Activated naive CD4-positive, alpha-beta T cell (primary cell): ENCODE measurements around the gene MCF2L2.
A peak's percentile ranks its signal among the peaks of the same experiment; 100 is the strongest.
"Not testable (repeated sequence)": the region's sequence is repeated elsewhere in the genome, so short reads cannot be mapped to it uniquely, and the experiment has no call there.

ENCODE experiments used
- DNase-seq, 4 experiments: peaks; one replicate each; lab custom pipeline; 2025; lab: John Stamatoyannopoulos, UW

The MCF2L2 gene

GRCh38 chr3:183428447-183429211, at the start of gene MCF2L2:
MCF2L2 (minus strand) TSS chr3:183428619; CDS start chr3:183427977, 642 bp downstream.
- peak; percentile 11 to 57 (median 22) for DNase-seq

GRCh38 chr3:183477801-183478456, 49.5 kb upstream of the MCF2L2 start:
- no peak for DNase-seq

GRCh38 chr3:183475764-183476162, 47.3 kb upstream of the MCF2L2 start:
- DNase-seq: not testable (repeated sequence)

GRCh38 chr3:183475016-183475763, 46.8 kb upstream of the MCF2L2 start:
- DNase-seq: no peak

- no peak for DNase-seq
Observed at GRCh38 chr3:183473969-183474368, 45.5 kb upstream of the MCF2L2 start.

- DNase-seq: no peak
Observed at GRCh38 chr3:183472155-183472554, 43.7 kb upstream of the MCF2L2 start.

GRCh38 chr3:183468424-183468823, 40.0 kb upstream of the MCF2L2 start:
- no peak for DNase-seq

GRCh38 chr3:183466575-183466974, 38.2 kb upstream of the MCF2L2 start:
- DNase-seq: no peak

- DNase-seq: not testable (repeated sequence)
Observed at GRCh38 chr3:183465710-183466109, 37.3 kb upstream of the MCF2L2 start.

- no peak for DNase-seq
Observed at GRCh38 chr3:183464480-183464879, 36.1 kb upstream of the MCF2L2 start.

GRCh38 chr3:183460081-183461055, 31.9 kb upstream of the MCF2L2 start:
- DNase-seq: no peak

GRCh38 chr3:183455089-183455488, 26.7 kb upstream of the MCF2L2 start:
- no peak for DNase-seq

GRCh38 chr3:183454064-183454463, 25.6 kb upstream of the MCF2L2 start:
- no peak for DNase-seq

- no peak for DNase-seq
Observed at GRCh38 chr3:183449791-183450190, 21.4 kb upstream of the MCF2L2 start.

- no peak for DNase-seq
Observed at GRCh38 chr3:183449391-183449790, 21.0 kb upstream of the MCF2L2 start.

- no peak for DNase-seq
Observed at GRCh38 chr3:183448369-183449128, 20.1 kb upstream of the MCF2L2 start.

- peak; percentile 13 to 52 (median 30) for DNase-seq
Observed at GRCh38 chr3:183447206-183448001, 19.0 kb upstream of the MCF2L2 start.

- DNase-seq: no peak
Observed at GRCh38 chr3:183446838-183447205, 18.4 kb upstream of the MCF2L2 start.

- no peak for DNase-seq
Observed at GRCh38 chr3:183444748-183445147, 16.3 kb upstream of the MCF2L2 start.
